B cell (primary cell): ENCODE data around the gene EIF1AX. TPM values are rescaled to one million over a fixed set of nuclear protein-coding genes. Genes with fewer than 3 reads are reported as not detected.

Experiments used
- ATAC-seq: fragments of 200-7000 bp; cut with Tn5 transposase; one replicate; pipeline ENCODE4 v1.10.0; 2021; ENCODE audit warnings: low read depth, mild to moderate bottlenecking, moderate number of reproducible peaks, moderate library complexity
- CTCF ChIA-PET: fragments of 350-600 bp; sonication (Branson Sonifier 250); formaldehyde crosslinking; loops from one replicate; lab custom pipeline; 2021; ENCODE audit warnings: antibody characterized with exemption, inconsistent platforms; lab: Charles Lee
- POLR2A ChIA-PET: fragments of 350-600 bp; sonication (Branson Sonifier 250); formaldehyde crosslinking; loops from one replicate; lab custom pipeline; 2021; ENCODE audit warnings: antibody characterized with exemption; lab: Charles Lee
- DNase-seq: peaks from one replicate; pipeline ENCODE4 v3.0.0; 2013
- H2AFZ ChIP-seq: 2 replicates; pipeline ENCODE4 v1.6.1; 2012; ENCODE audit warnings: mild to moderate bottlenecking, low read depth, low read length; ENCODE audit not compliant: insufficient read depth, poor library complexity, severe bottlenecking
- H3K27ac ChIP-seq, 2 donors: 1 replicate in 1 of 2; 2 replicates in 1 of 2; pipeline ENCODE4 v1.5.1; 2012 to 2013; ENCODE audit warnings: low read length in 2 of 2, mild to moderate bottlenecking in 2 of 2, moderate library complexity in 1 of 2
- H3K27me3 ChIP-seq, 4 experiments: fragments of 200-600 bp in 1 of 4; sonication (generic) in 1 of 4; replicated peaks in 1 of 4; 1 replicate in 2 of 4; 2 replicates in 2 of 4; pipeline versions ENCODE4 v1.6.1 to v1.7.0; 2013 to 2016; ENCODE audit warnings: low read length in 3 of 4, mild to moderate bottlenecking in 2 of 4, mixed read lengths in 1 of 4, moderate library complexity in 1 of 4; ENCODE audit not compliant: insufficient read depth in 4 of 4, control insufficient read depth in 3 of 4; ENCODE audit errors: control extremely low read depth in 1 of 4
- H3K36me3 ChIP-seq, 2 experiments: replicated peaks in 1 of 2; 1 replicate in 1 of 2; 2 replicates in 1 of 2; pipeline versions ENCODE4 v1.6.1 to v1.7.1; 2013; ENCODE audit warnings: low read length in 1 of 2; ENCODE audit not compliant: insufficient read depth in 2 of 2, control insufficient read depth in 1 of 2; ENCODE audit errors: control extremely low read depth in 1 of 2, extremely low read depth in 1 of 2
- H3K4me1 ChIP-seq, 2 donors: fragments of 200-600 bp in 1 of 2; sonication (generic) in 1 of 2; 1 replicate in 1 of 2; 2 replicates in 1 of 2; pipeline versions ENCODE4 v1.5.1 to v1.6.1; 2013 to 2017; ENCODE audit warnings: low read length in 2 of 2; ENCODE audit not compliant: control insufficient read depth in 2 of 2, insufficient read depth in 2 of 2
- H3K4me2 ChIP-seq: replicated peaks from 2 replicates; pipeline ENCODE3; 2012; ENCODE audit warnings: mild to moderate bottlenecking, low read depth, low read length; ENCODE audit not compliant: poor library complexity, severe bottlenecking
- H3K4me3 ChIP-seq, 5 experiments: fragments of 200-600 bp in 1 of 5; sonication (generic) in 1 of 5; 1 replicate in 3 of 5; 2 replicates in 2 of 5; pipeline versions ENCODE4 v1.5.1 to v1.7.0; 2011 to 2016; ENCODE audit warnings: low read length in 4 of 5, mild to moderate bottlenecking in 4 of 5, low read depth in 2 of 5, control low read depth in 1 of 5, moderate library complexity in 1 of 5; ENCODE audit not compliant: insufficient read depth in 1 of 5; ENCODE audit errors: control extremely low read depth in 1 of 5, extremely low read depth in 1 of 5
- H3K79me2 ChIP-seq: fragments of 200-600 bp; sonication (generic); one replicate; pipeline ENCODE4 v1.6.0; 2016; ENCODE audit warnings: low read length; ENCODE audit not compliant: control insufficient read depth, insufficient read depth
- H3K9ac ChIP-seq: fragments of 200-600 bp; sonication (generic); 2 replicates; pipeline ENCODE4 v1.6.1; 2017; ENCODE audit warnings: mild to moderate bottlenecking, low read length, moderate library complexity
- H3K9me3 ChIP-seq, 3 donors: one replicate each; pipeline versions ENCODE4 v1.6.1 to v1.7.1; 2013; ENCODE audit warnings: low read length in 2 of 3; ENCODE audit not compliant: control insufficient read depth in 2 of 3, insufficient read depth in 1 of 3; ENCODE audit errors: control extremely low read depth in 1 of 3
- H4K20me1 ChIP-seq: 2 replicates; pipeline ENCODE4 v1.6.0; 2012; ENCODE audit warnings: mild to moderate bottlenecking, low read length; ENCODE audit not compliant: insufficient read depth, control insufficient read depth, poor library complexity, severe bottlenecking
- H3K27ac Mint-ChIP-seq: one replicate; pipeline ENCODE4 v1.8.0; 2021; ENCODE audit warnings: mixed read lengths
- H3K27me3 Mint-ChIP-seq: one replicate; pipeline ENCODE4 v1.8.0; 2021; ENCODE audit warnings: mixed read lengths
- H3K4me1 Mint-ChIP-seq: one replicate; pipeline ENCODE4 v1.8.0; 2021; ENCODE audit warnings: mixed read lengths
- H3K4me3 Mint-ChIP-seq: one replicate; pipeline ENCODE4 v1.8.0; 2021; ENCODE audit warnings: mixed read lengths
- H3K9me3 Mint-ChIP-seq: one replicate; pipeline ENCODE4 v1.8.0; 2022; ENCODE audit warnings: mixed read lengths; ENCODE audit not compliant: insufficient read depth
- CTCF ChIP-seq: fragments of 200-600 bp; IDR thresholded peaks from one replicate; pipeline ENCODE4 v1.8.0; 2022; ENCODE audit warnings: antibody characterized with exemption, mild to moderate bottlenecking
- EZH2 ChIP-seq: IDR thresholded peaks from 2 replicates; pipeline ENCODE4 v1.6.1; 2012; ENCODE audit warnings: borderline replicate concordance, low read depth, mild to moderate bottlenecking, moderate library complexity, low read length; ENCODE audit not compliant: insufficient read depth, poor library complexity, severe bottlenecking
- WGBS: methylation state at CpG from one replicate; pipeline ENCODE4 v1.1.5; 2013; ENCODE audit warnings: missing lambda C conversion rate; ENCODE audit not compliant: insufficient coverage; 5-methylcytosine and 5-hydroxymethylcytosine counted together
- intact Hi-C: fragments of 100-400 bp; cut with micrococcal nuclease; formaldehyde crosslinking; loops from one replicate; pipeline ENCODE4 v1.10.0; 2022
- polyA plus RNA-seq: library from polyadenylated mRNA; depleted of rRNA; stranded (reverse); fragments of >200 nt; gene quantifications from 2 replicates; pipeline ENCODE4 v1.2.3, GENCODE V29; 2012
- total RNA-seq, 2 donors: library from RNA; stranded (reverse); fragments of 120-200 nt in 1 of 2; gene quantifications; 1 replicate in 1 of 2; 2 replicates in 1 of 2; pipeline versions ENCODE4 v1.2.3 to v1.2.4, GENCODE V29; 2013 to 2022

The EIF1AX gene
- total and polyA plus RNA-seq, 2 donors (not counting 1 experiment from before 2014, with no cell fraction given), result 15.6 to 39.3 TPM

- H2AFZ ChIP-seq, result no peak overlapping the region
- Mint-ChIP-seq H3K4me3 (no peak overlapping the region), H3K4me1 (no peaks in the 10 kb centered on the region), H3K9me3 (no peaks in the 10 kb centered on the region), H3K27ac (no peak overlapping the region), H3K27me3 (no peaks in the 10 kb centered on the region)
- H3K27me3 ChIP-seq, result no peaks in the 10 kb centered on the region
- TF ChIP-seq EZH2 (no peak), CTCF (no peak)
- no peaks in the 10 kb centered on the region for H3K9me3 ChIP-seq
- intact Hi-C loops, result loop anchor here (2.0 kb wide), 1 partner anchor 220 kb away; no protein-coding TSS in a partner anchor
- no peak for DNase-seq
- no peak overlapping the region for H3K9ac ChIP-seq
- CTCF ChIA-PET, result no interaction called here
- H3K4me3 ChIP-seq, result no peak overlapping the region
- H4K20me1 ChIP-seq, result no peaks in the 10 kb centered on the region
- no peaks in the 10 kb centered on the region for H3K4me1 ChIP-seq
- POLR2A ChIA-PET, result no interaction called here
- no peaks in the 10 kb centered on the region for H3K79me2 ChIP-seq
- no peak overlapping the region for H3K27ac ChIP-seq
- ATAC-seq, result no peak
- H3K36me3 ChIP-seq, result peaks cover 0 to 7% of the 10 kb centered on the region in 2 experiments
- H3K4me2 ChIP-seq, result no peak overlapping the region
Observed at GRCh38 chrX:20124964-20125363, 16.7 kb downstream of the EIF1AX start.

DNA sequence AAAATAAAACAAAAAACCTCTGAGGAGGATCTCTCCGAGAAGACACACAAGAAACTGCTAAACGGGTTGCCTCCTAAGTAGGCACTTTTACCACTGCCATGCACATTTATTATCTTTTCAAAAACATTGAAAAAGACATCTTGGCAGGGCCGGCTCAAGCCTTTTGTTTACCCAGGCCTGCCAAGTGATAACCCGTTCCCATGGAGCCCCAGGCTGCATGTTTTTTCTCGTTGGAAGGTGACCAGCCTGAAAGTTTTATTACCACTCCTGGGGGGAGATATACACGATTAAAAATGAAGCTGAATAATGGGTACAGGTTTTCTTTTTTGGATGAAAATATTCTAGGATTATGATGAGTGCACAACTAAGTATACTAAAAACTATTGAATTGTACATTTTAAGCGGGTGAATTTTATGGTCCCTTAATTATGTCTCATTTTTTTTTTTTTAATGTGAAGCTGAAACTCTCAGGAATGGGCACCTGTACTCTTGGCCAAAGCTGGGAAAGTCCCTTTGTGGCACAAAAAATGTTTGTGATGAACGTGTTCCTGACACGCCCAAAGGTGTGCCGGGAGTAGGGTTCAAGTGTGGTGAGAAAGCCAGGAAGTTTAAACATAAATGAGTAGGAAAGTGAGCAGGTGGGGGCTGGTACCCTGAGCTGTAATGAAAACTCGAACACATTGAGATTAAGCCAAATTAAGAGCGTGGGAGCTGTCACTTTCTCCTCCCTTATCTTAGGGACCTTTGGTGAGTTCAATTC lies 23.4 kb downstream of the EIF1AX start:
- intact Hi-C loops, result no loop called here
- Histone ChIP-seq H4K20me1 (no peaks in the 10 kb centered on the region), H3K36me3 (no peaks in the 10 kb centered on the region), H3K27ac (no peak overlapping the region), H2AFZ (no peak overlapping the region), H3K4me2 (no peak overlapping the region), H3K9ac (no peak overlapping the region), H3K9me3 (peaks cover 0 to 3% (median 0%) of the 10 kb centered on the region in 3 donors), H3K79me2 (no peaks in the 10 kb centered on the region), H3K4me1 (peaks cover 0 to 6% of the 10 kb centered on the region in 2 donors), H3K4me3 (no peak overlapping the region), H3K27me3 (peaks cover 0 to 12% (median 4%) of the 10 kb centered on the region in 4 experiments)
- DNase-seq (no peak), ATAC-seq (no peak)
- H3K9me3 Mint-ChIP-seq, result no peaks in the 10 kb centered on the region
- peaks cover 16% of the 10 kb centered on the region for H3K27me3 Mint-ChIP-seq
- no peaks in the 10 kb centered on the region for H3K4me1 Mint-ChIP-seq
- no peak overlapping the region for H3K27ac Mint-ChIP-seq
- CTCF ChIA-PET, result interaction anchor here (1.5 kb wide), 1 partner anchor 10 kb away, joined by 4 read pairs; no protein-coding TSS in a partner anchor
- no peak overlapping the region for H3K4me3 Mint-ChIP-seq
- no peak for TF ChIP-seq EZH2
- TF ChIP-seq CTCF, result no peak
- 80% methylated on average over 1 of the region's 12 CpGs for WGBS
- POLR2A ChIA-PET, result no interaction called here
